Right renal cortex interstitium (tissue), 3 donors: ENCODE data around the gene NAV1. TPM values are rescaled to one million over a fixed set of nuclear protein-coding genes. Genes with fewer than 3 reads are reported as not detected.
"Not testable (repeated sequence)": the region's sequence is repeated elsewhere in the genome, so short reads cannot be mapped to it uniquely, and the experiment has no call there.

Experiments used
- DNase-seq, 3 donors: peaks; one replicate each; pipeline ENCODE4 v3.0.0-alpha.2; 2013; ENCODE audit warnings: low read depth in 3 of 3, low spot score in 2 of 3
- polyA plus RNA-seq, 3 donors: library from polyadenylated mRNA; unstranded; fragments of 120-200 nt; gene quantifications; one replicate each; pipeline ENCODE4 v1.2.1, GENCODE V29; 2013; ENCODE audit not compliant: insufficient read length in 3 of 3

The NAV1 gene
- polyA plus RNA-seq, 3 donors, result 17.5 to 19.2 (median 18.3) TPM

DNA sequence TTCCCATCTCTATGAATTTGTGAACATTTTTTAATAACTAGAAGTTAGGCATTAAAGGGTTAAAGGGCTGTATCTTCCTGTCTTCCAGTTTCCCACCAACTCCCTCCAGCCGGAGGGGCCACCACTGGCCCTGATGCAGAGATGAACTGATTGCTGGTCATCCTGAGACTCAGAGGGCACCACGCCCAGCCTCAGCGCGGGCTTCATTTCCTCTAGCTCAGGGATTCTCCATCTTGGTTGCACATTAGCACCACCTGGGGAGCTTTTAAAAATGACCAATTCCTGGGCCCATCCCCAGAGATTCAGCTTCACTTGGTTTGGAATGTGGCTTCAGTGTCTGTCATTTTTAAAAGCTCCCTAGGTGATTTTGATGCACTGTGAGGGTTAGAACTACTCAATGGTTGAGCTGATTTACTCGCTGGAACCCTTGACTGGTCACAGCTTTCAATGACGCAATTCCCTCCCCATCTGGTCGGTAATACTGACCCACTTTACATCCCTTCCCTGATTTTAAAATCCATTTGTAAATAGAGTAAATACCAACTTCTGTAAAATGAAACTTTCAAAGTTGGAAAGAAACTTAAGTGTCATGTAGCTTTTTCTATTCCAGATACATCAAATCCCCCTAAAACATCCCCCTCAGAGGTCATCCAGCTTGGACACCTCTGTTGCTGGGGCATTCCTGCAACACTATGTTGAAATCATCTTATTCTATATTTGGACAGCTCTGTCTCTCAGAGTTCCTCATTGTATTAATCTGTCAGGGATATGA is 5.1 kb downstream of the NAV1 start:
- no peak for DNase-seq

DNA sequence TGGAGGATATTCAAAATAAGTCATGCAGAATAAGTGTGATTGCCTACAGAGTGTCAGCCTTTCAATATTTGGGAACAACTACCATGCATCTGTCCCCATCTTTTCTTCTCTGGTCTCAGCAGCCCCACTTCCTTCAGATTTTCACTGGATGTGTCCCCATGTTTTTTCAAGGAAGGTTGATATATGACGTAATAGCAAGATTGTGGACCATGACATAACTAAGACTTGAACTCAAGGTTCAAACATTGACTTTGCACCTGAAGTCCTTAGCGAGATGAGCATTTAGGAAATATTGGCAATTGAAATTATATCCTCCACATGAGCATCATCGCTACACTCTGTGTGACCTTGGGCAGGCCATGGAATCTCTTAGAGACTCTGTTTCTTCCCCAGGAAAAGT is 5.8 kb downstream of the NAV1 start:
- DNase-seq, result no peak

- DNase-seq, result no peak
These were observed 7.0 kb downstream of the NAV1 start for GRCh38 chr1:201545851-201546492.

DNA sequence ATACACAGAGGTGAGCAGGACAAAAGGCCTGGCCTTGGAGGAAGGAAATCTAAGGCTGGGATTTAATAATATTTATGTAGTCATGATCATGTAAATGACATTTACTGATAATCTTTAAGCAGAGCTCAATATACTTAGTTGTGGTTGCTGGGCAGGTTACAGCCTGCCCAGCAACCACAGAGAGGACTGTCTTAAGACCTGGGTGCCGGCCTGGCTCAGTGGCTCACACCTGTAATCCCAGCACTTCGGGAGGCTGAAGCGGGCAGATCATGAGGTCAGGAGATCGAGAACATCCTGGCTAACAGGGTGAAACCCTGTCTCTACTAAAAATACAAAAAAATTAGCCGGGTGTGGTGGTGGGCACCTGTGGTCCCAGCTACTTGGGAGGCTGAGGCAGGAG is 10.6 kb downstream of the NAV1 start:
- DNase-seq, result not testable (repeated sequence)

- DNase-seq, result no peak
These were observed 12.2 kb downstream of the NAV1 start for GRCh38 chr1:201551096-201551495.

DNA sequence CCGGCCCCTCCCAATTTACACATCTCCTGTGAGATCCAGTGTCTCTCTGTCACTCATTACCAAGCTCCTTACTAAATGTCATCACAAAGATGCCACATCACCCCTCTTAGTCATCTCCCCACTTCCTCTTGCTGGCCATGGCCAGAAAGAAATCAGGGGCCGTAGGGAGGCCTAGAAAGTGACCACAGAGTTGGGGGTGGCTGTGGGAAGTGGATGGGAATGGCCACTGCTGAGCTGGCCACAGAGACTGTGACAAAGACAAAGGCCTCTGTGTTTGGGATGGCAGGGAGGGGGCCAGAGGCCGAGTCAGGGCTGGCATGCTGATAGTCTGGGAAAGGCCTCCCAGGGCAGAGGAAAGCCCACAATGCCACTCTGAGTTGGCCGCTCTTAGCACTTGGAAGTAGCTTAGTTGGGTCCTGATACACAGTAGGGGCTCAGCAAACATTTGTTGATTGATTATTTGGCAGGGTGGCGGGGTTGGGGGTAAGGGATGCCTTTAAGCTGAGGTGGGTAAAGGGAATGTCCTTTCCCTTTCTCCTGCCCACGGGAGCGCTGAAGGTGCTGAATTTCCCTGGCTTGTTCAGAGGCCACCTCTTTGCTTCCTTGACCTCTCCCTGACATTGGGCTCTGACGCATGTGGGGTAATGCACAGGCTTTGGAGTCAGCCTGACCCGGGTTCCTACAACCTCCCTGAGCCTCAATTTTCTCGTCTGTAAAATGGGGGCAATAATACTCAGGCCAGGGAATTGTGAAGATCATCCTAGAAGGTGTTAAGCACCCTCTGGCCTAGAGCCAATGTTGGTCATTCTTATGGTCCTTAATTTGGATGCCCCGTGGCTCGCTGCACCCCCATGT is 13.2 kb downstream of the NAV1 start:
- no peak for DNase-seq

- no peak for DNase-seq
These were observed 14.0 kb downstream of the NAV1 start for GRCh38 chr1:201552941-201553351.

GRCh38 chr1:201553496-201554189 is 14.7 kb downstream of the NAV1 start:
- no peak for DNase-seq

DNA sequence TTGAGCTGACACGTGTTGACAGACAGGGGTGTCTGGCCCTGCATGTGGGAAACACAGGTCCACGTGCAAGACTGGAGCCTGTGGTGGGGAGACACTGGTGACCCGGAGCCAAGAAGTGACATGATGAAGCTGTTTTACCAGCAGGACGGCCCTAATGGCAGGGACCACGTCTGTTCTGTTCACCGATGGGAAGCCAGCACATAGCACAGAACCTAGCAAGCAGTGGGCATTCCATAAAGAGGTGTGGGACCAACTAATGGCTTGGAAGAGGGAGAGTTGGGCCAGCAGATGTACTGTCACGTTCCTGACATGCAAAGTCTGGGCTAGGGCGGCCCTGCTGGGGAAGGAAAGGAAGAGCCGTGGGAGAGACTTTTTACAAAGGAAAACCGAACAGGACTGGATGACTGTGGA is 15.3 kb downstream of the NAV1 start:
- no peak for DNase-seq

- DNase-seq, result no peak
These were observed 16.1 kb downstream of the NAV1 start for GRCh38 chr1:201554789-201555592.

DNA sequence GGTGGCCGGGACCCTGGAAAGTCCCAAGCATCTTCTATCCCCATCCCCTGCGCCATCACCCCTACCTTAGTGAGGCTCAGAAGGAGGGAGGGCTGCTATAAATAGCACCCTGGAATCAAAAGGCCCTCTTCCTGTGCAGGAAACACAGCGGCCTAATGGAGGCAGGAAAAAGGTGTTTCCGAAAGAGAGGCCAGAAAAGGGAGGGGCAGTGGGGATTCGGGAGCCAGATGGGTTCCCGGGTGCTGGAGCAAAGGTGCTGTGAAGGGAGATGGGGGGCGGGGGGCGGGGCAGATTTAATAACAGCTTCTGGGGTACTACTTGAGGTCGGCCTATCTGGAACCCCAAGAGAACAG is 16.6 kb downstream of the NAV1 start:
- no peak for DNase-seq

- no peak for DNase-seq
These were observed 18.1 kb downstream of the NAV1 start for GRCh38 chr1:201556841-201557571.

DNA sequence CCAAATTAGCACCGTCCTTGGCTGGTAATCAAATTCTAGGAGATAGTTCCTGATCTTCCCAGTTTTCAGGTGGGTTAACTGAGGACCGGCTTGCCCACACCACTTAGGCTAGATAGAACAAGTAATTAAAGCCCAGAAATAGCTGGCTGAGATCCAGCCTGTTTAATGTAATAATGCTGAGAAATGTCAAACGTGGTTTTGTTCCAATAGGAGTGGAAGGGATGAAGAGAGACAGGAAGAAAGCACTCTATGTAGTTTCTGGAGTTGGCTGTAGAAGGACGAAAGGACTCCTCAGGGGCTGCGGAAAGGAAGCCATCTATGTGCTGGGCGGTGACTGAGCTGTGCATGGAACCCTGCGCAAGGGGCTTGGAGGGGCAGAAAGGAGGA is 18.6 kb downstream of the NAV1 start:
- DNase-seq, result no peak

- peak in 1 of 3 donors; percentile 60 for DNase-seq
These were observed 20.8 kb downstream of the NAV1 start for GRCh38 chr1:201559679-201560162.

DNA sequence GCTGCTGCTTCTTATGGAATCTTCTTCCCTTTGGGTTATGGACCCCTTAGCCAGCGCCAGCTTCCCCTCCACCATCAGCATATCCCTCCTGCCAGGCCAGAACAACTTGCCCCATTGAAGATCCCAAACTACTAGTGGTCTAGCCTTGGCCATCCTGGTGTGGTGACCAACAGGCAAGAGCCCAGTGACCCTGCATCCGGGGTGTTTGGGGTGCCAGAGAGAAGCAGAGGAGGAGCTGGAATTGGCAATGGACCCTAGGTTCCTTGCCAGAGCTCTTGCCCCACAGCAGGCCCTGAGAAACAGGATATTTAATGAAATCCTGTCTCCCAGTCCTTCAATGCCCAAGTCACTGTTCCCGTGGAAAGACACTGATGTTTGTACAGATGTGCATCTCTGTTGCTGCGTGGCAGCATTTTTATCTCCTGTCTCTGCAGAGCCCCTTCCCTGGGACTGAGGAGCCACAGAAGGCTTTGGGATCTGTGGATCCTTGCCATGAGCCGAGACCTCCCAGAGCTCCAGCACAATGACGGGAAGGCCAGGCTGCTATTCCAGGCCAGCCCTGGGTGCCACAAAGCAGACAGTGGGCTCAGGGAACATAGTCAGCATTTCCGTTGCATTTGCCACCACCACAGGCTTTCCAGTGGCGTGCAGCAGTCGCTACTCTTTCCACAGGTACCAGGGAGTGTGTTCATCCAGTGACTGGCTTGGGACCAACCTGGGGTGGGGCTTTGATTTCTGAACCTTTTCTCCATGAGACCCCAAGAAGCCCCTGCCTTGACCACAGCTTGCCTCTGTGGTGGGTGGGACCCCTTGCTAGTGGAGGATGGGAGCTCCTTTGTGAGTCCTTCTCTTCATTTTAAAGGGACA is 21.6 kb downstream of the NAV1 start:
- no peak for DNase-seq

DNA sequence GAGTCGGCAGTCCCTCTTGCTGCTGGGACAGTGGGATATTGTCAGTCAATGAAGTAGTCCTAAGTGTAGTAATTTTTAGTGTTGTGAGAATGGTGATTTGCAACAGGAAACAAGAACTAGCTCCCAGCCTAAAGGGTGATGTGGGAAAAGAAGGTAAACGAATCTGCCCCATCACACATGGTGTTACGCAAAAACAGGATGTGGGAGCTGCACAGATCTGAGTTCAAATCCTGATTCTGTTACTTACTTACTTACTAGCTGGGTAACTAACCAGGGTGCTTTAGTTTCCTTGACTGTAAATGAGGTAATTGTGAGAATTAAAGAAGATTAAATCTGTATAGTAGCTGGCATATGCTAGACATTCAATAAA is 22.3 kb downstream of the NAV1 start:
- no peak for DNase-seq

- DNase-seq, result no peak
These were observed 22.7 kb downstream of the NAV1 start for GRCh38 chr1:201561601-201562000.

DNA sequence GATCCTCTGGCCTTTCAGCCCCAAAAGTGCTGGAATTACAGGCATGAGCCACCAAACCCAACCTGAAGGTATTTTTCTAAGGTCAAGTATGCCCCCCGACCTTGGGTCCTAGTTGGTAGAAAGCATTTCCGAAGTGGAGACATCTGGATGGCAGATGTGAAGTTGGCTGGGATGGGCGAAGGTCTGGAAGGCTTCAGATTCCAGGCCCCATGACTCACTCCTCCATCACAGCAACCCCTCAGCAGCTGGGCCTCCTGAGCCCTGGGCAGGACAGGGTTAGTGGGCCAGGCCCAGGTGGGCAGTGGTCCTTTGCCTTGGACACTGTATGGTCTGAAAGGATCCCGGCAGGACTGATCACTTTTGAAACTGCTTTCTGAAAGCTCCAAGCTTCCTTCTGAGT is 23.3 kb downstream of the NAV1 start:
- DNase-seq, result no peak
